Loucy (cell line): ENCODE measurements around the gene SNX21.

Experiments
- EZH2phosphoT487 ChIP-seq: fragments of 200-600 bp; IDR thresholded peaks from 2 replicates; pipeline ENCODE4 v1.6.1; 2018; ENCODE audit warnings: antibody characterized with exemption, mild to moderate bottlenecking, moderate library complexity, borderline replicate concordance
- TF ChIP-seq, protein P1 (sequence below): fragments of 200-600 bp; sonication (generic); conservative IDR thresholded peaks from 2 replicates; pipeline ENCODE4 v1.5.1; 2014; ENCODE audit warnings: mild to moderate bottlenecking, antibody characterized with exemption, low read length

DNA sequence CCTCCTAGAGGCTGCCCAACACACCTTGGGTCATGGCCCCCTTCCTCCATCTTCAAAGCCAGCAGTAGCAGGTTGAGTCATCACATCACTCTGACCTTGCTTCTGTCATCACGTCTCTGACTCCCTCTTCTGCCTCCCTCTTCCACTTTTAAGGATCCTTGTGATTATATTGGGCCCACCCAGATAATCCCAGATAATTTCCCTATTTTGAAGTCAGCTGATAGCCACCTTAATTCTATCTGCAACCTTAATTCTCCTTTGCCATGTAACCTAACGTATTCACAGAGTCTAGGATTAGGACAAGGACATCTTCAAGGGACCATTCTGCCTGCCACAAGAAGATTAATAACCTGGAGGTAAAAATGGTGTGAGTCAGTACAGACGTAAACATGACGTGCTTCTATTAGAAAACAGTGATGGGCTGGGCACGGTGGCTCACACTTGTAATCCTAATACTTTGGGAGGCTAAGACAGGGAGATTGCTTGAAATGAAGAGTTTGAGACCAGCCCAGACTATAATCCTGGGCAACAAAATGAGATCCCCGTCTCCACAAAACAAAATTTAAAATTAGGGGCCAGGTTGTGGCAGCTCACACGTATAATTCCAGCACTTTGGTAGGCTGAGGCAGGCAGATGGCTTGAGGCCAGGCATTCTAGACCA lies 27.1 kb downstream of the SNX21 start:
- TF ChIP-seq, protein P1, sequence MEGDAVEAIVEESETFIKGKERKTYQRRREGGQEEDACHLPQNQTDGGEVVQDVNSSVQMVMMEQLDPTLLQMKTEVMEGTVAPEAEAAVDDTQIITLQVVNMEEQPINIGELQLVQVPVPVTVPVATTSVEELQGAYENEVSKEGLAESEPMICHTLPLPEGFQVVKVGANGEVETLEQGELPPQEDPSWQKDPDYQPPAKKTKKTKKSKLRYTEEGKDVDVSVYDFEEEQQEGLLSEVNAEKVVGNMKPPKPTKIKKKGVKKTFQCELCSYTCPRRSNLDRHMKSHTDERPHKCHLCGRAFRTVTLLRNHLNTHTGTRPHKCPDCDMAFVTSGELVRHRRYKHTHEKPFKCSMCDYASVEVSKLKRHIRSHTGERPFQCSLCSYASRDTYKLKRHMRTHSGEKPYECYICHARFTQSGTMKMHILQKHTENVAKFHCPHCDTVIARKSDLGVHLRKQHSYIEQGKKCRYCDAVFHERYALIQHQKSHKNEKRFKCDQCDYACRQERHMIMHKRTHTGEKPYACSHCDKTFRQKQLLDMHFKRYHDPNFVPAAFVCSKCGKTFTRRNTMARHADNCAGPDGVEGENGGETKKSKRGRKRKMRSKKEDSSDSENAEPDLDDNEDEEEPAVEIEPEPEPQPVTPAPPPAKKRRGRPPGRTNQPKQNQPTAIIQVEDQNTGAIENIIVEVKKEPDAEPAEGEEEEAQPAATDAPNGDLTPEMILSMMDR: no peak
- TF ChIP-seq EZH2phosphoT487: no peak
